Tibial nerve (tissue), 4 donors: ENCODE data around the gene TAOK1.

Experiments
- EP300 ChIP-seq, 2 donors: sonication (generic); formaldehyde crosslinking; IDR thresholded peaks; one replicate each; pipeline ENCODE4 v1.6.1; 2017; ENCODE audit warnings: antibody characterized with exemption in 2 of 2, mild to moderate bottlenecking in 1 of 2
- POLR2A ChIP-seq, 2 donors: fragments of 450-650 bp; IDR thresholded peaks; one replicate each; pipeline ENCODE4 v1.6.1; 2017; ENCODE audit warnings: antibody characterized with exemption in 2 of 2, mild to moderate bottlenecking in 2 of 2, moderate library complexity in 2 of 2
- TF ChIP-seq, protein P1 (sequence below), 5 experiments: fragments of 200-600 bp in 3 of 5; fragments of 450-650 bp in 2 of 5; sonication (generic) in 3 of 5; IDR thresholded peaks; one replicate each; pipeline ENCODE4 v1.5.1; 2016 to 2019; ENCODE audit warnings: antibody characterized with exemption in 5 of 5, mild to moderate bottlenecking in 3 of 5, moderate library complexity in 2 of 5

DNA sequence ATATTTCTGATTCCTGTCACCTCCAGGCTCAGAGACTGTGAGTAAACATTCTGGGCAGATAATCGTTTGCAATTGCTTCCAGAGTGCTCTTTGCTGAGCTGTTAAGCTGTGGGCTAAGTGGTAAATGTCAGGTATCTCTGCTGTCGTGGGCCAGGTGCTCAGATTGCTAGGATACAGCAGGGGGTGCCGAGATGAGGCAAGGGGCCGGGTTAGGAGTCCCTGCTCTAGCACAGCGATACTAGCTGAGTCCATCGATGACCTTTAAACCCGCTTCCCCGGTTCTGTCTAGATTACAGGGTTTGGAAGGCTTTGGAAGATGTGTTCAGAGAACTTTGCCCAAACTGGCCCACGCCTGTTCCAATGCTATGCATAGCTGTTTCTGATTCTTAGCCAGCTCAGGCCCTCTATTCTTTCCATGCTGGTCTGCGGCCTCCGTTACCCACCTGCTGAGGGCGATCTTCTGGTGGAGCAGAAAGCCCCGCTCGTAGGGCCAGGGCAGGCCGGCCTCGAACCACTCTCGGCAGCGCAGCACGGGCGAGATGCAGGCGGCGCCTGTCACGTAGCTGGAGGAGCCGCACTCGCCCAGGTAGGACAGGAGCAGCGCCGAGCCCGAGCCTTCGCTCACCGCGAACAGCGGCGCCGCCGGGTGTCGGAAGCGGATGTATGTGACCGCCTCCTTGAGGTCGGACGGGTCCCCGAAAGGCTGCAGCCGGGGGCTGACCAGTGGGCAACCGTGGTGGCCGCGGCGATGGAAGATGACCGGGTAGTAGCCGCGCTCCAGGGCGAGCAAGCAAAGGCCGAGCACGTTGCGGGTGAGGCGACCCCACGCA, 175.7 kb downstream of the TAOK1 start:
- TF ChIP-seq, protein P1, sequence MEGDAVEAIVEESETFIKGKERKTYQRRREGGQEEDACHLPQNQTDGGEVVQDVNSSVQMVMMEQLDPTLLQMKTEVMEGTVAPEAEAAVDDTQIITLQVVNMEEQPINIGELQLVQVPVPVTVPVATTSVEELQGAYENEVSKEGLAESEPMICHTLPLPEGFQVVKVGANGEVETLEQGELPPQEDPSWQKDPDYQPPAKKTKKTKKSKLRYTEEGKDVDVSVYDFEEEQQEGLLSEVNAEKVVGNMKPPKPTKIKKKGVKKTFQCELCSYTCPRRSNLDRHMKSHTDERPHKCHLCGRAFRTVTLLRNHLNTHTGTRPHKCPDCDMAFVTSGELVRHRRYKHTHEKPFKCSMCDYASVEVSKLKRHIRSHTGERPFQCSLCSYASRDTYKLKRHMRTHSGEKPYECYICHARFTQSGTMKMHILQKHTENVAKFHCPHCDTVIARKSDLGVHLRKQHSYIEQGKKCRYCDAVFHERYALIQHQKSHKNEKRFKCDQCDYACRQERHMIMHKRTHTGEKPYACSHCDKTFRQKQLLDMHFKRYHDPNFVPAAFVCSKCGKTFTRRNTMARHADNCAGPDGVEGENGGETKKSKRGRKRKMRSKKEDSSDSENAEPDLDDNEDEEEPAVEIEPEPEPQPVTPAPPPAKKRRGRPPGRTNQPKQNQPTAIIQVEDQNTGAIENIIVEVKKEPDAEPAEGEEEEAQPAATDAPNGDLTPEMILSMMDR (IDR thresholded peaks at IDR 0.05): no peak
- no peak for TF ChIP-seq POLR2A (IDR thresholded peaks at IDR 0.05)
- TF ChIP-seq EP300 (IDR thresholded peaks at IDR 0.05): no peak
